Activated CD8-positive, alpha-beta memory T cell treated with anti-CD3 and anti-CD28 coated beads for 48 hours (primary cell): Measurements from ENCODE around the gene PPP1R15B.

Source experiments
- DNase-seq, 3 experiments: peaks; one replicate each; pipeline ENCODE4 v3.0.0-alpha.2; 2020; ENCODE audit warnings: low read depth in 2 of 3, low spot score in 2 of 3

PPP1R15B gene

GRCh38 chr1:204411451-204412204 is at the start of gene PPP1R15B:
PPP1R15B (minus strand) TSS chr1:204411817; CDS start chr1:204411411, 406 bp downstream.
- peak; percentile 78 to 96 (median 89) for DNase-seq

GRCh38 chr1:204460346-204460745 is 48.7 kb upstream of the PPP1R15B start:
- no peak for DNase-seq

- no peak for DNase-seq
These were observed 48.1 kb upstream of the PPP1R15B start for GRCh38 chr1:204459706-204460105.

- no peak for DNase-seq
These were observed 46.0 kb upstream of the PPP1R15B start for GRCh38 chr1:204457666-204458065.

GRCh38 chr1:204456826-204457442 is 45.3 kb upstream of the PPP1R15B start:
- no peak for DNase-seq

GRCh38 chr1:204455831-204456145 is 44.2 kb upstream of the PPP1R15B start:
- DNase-seq: no peak

- DNase-seq: no peak
These were observed 43.6 kb upstream of the PPP1R15B start for GRCh38 chr1:204455063-204455830.

GRCh38 chr1:204454476-204454875 is 42.9 kb upstream of the PPP1R15B start:
- no peak for DNase-seq

- peak in 1 of 3 experiments; percentile 38 for DNase-seq
These were observed 41.6 kb upstream of the PPP1R15B start for GRCh38 chr1:204453141-204453772.

- no peak for DNase-seq
These were observed 39.9 kb upstream of the PPP1R15B start for GRCh38 chr1:204451352-204452124.

GRCh38 chr1:204450461-204451257 is 39.0 kb upstream of the PPP1R15B start:
- no peak for DNase-seq

GRCh38 chr1:204449678-204450280 is 38.2 kb upstream of the PPP1R15B start:
- no peak for DNase-seq

GRCh38 chr1:204448991-204449677 is 37.5 kb upstream of the PPP1R15B start:
- DNase-seq: no peak

GRCh38 chr1:204448344-204448964 is 36.8 kb upstream of the PPP1R15B start:
- no peak for DNase-seq

GRCh38 chr1:204447736-204448135 is 36.1 kb upstream of the PPP1R15B start:
- DNase-seq: no peak

GRCh38 chr1:204447190-204447589 is 35.6 kb upstream of the PPP1R15B start:
- no peak for DNase-seq

GRCh38 chr1:204446413-204447111 is 34.9 kb upstream of the PPP1R15B start:
- DNase-seq: peak in 2 of 3 experiments; percentile 33 to 36

- DNase-seq: no peak
These were observed 34.3 kb upstream of the PPP1R15B start for GRCh38 chr1:204445860-204446412.
